Measurements from ENCODE around the gene PRKAR1B. TPM values are rescaled to one million over a fixed set of nuclear protein-coding genes. Genes with fewer than 3 reads are reported as not detected.

PRKAR1B gene
- total RNA-seq, 2 donors from 2014 or later = 33.5 to 43.2 TPM

- H3K4me1 Mint-ChIP-seq = no peaks in the 10 kb centered on the region
- Histone ChIP-seq H3K27me3 (ENCODE audit: control insufficient read depth, insufficient read depth, low read length, poor library complexity, severe bottlenecking) (no peaks in the 10 kb centered on the region), H3K36me3 (ENCODE audit: control insufficient read depth, insufficient read depth, low read length) (peaks cover 21% of the 10 kb centered on the region), H3K9me3 (ENCODE audit: control insufficient read depth, low read length) (peaks cover 43% of the 10 kb centered on the region), H3K27ac (ENCODE audit: low read depth, low read length) (no peak overlapping the region), H3K9ac (ENCODE audit: extremely low read depth, low read length, poor library complexity, severe bottlenecking) (no peak overlapping the region), H3K4me1 (ENCODE audit: control insufficient read depth, insufficient read depth, low read length) (no peaks in the 10 kb centered on the region), H3K4me3 (ENCODE audit: low read length) (no peak overlapping the region)
- H3K27ac Mint-ChIP-seq = no peak overlapping the region
- H3K27me3 Mint-ChIP-seq (ENCODE audit: insufficient read depth) = no peaks in the 10 kb centered on the region
- peaks cover 56% of the 10 kb centered on the region for H3K9me3 Mint-ChIP-seq
- H3K4me3 Mint-ChIP-seq = no peak overlapping the region
- no peak for DNase-seq
- H3K36me3 Mint-ChIP-seq (ENCODE audit: low read depth) = peaks cover 71% of the 10 kb centered on the region
- WGBS, 2 experiments (ENCODE audit: insufficient coverage in 1 of 2, insufficient read length in 1 of 2) = 67 to 96% methylated on average over 1 of the region's 1 CpG
- no peak for TF ChIP-seq CTCF (conservative IDR thresholded peaks at IDR 0.05)
Observed at GRCh38 chr7:685540-685939, 41.5 kb downstream of the PRKAR1B start.

GRCh38 chr7:684416-684815, 42.7 kb downstream of the PRKAR1B start:
- Histone ChIP-seq H3K4me3 (ENCODE audit: low read length) (no peak overlapping the region), H3K4me1 (ENCODE audit: control insufficient read depth, insufficient read depth, low read length) (no peaks in the 10 kb centered on the region), H3K27ac (ENCODE audit: low read depth, low read length) (no peak overlapping the region), H3K27me3 (ENCODE audit: control insufficient read depth, insufficient read depth, low read length, poor library complexity, severe bottlenecking) (no peaks in the 10 kb centered on the region), H3K36me3 (ENCODE audit: control insufficient read depth, insufficient read depth, low read length) (peaks cover 16% of the 10 kb centered on the region), H3K9me3 (ENCODE audit: control insufficient read depth, low read length) (peaks cover 43% of the 10 kb centered on the region), H3K9ac (ENCODE audit: extremely low read depth, low read length, poor library complexity, severe bottlenecking) (no peak overlapping the region)
- Mint-ChIP-seq H3K4me3 (no peak overlapping the region), H3K27ac (no peak overlapping the region), H3K27me3 (ENCODE audit: insufficient read depth) (no peaks in the 10 kb centered on the region), H3K4me1 (no peaks in the 10 kb centered on the region), H3K36me3 (ENCODE audit: low read depth) (peaks cover 72% of the 10 kb centered on the region), H3K9me3 (peaks cover 50% of the 10 kb centered on the region)
- DNase-seq = peak; percentile 20
- 87 to 94% methylated on average over 5 to 9 of the region's 9 CpGs for WGBS, 2 experiments (ENCODE audit: insufficient coverage in 1 of 2, insufficient read length in 1 of 2)
- TF ChIP-seq CTCF (conservative IDR thresholded peaks at IDR 0.05) = no peak

GRCh38 chr7:683526-684205, 43.4 kb downstream of the PRKAR1B start:
- no peak overlapping the region for H3K4me3 ChIP-seq (ENCODE audit: low read length)
- Mint-ChIP-seq H3K4me1 (no peaks in the 10 kb centered on the region), H3K36me3 (ENCODE audit: low read depth) (peaks cover 72% of the 10 kb centered on the region), H3K9me3 (peaks cover 42% of the 10 kb centered on the region), H3K27ac (no peak overlapping the region), H3K4me3 (no peak overlapping the region), H3K27me3 (ENCODE audit: insufficient read depth) (no peaks in the 10 kb centered on the region)
- peaks cover 40% of the 10 kb centered on the region for H3K9me3 ChIP-seq (ENCODE audit: control insufficient read depth, low read length)
- H3K9ac ChIP-seq (ENCODE audit: extremely low read depth, low read length, poor library complexity, severe bottlenecking) = no peak overlapping the region
- no peak overlapping the region for H3K27ac ChIP-seq (ENCODE audit: low read depth, low read length)
- WGBS, 2 experiments (ENCODE audit: insufficient coverage in 1 of 2, insufficient read length in 1 of 2) = 95 to 98% methylated on average over 8 to 19 of the region's 19 CpGs
- TF ChIP-seq CTCF (conservative IDR thresholded peaks at IDR 0.05) = no peak
- H3K36me3 ChIP-seq (ENCODE audit: control insufficient read depth, insufficient read depth, low read length) = peaks cover 18% of the 10 kb centered on the region
- no peak for DNase-seq
- no peaks in the 10 kb centered on the region for H3K27me3 ChIP-seq (ENCODE audit: control insufficient read depth, insufficient read depth, low read length, poor library complexity, severe bottlenecking)
- H3K4me1 ChIP-seq (ENCODE audit: control insufficient read depth, insufficient read depth, low read length) = no peaks in the 10 kb centered on the region

All from endodermal cell (in vitro differentiated cells).